Right lung (tissue), 5 donors: ENCODE results near the gene TXNDC15. TPM values are rescaled to one million over a fixed set of nuclear protein-coding genes. Genes with fewer than 3 reads are reported as not detected.

Source experiments
- DNase-seq, 2 donors: peaks; one replicate each; pipeline ENCODE4 v3.0.0-alpha.2; 2013
- polyA plus RNA-seq, 5 donors: library from polyadenylated mRNA; unstranded; fragments of 120-200 nt; gene quantifications; one replicate each; pipeline versions ENCODE4 v1.2.1 to v1.2.3, GENCODE V29; 2013; ENCODE audit warnings: inconsistent platforms in 1 of 5, low replicate concordance in 1 of 5; ENCODE audit not compliant: insufficient read length in 5 of 5, insufficient read depth in 1 of 5

TXNDC15 gene
- polyA plus RNA-seq, 5 donors, result 72.2 to 77.9 (median 77.6) TPM

GRCh38 chr5:134917070-134917815 lies 43.1 kb downstream of the TXNDC15 start:
- no peak for DNase-seq

- no peak for DNase-seq
Measured at GRCh38 chr5:134918861-134919260, 44.7 kb downstream of the TXNDC15 start.

- DNase-seq, result peak in 1 of 2 donors; percentile 2
Measured at GRCh38 chr5:134920848-134921575, 46.8 kb downstream of the TXNDC15 start.

- DNase-seq, result no peak
Measured at GRCh38 chr5:134932508-134932907, 58.3 kb downstream of the TXNDC15 start.

GRCh38 chr5:134934202-134934601 lies 60.0 kb downstream of the TXNDC15 start:
- no peak for DNase-seq

GRCh38 chr5:134935711-134936602 lies 61.8 kb downstream of the TXNDC15 start:
- no peak for DNase-seq

- no peak for DNase-seq
Measured at GRCh38 chr5:134937526-134937925, 63.4 kb downstream of the TXNDC15 start.

GRCh38 chr5:134938030-134938429 lies 63.9 kb downstream of the TXNDC15 start:
- no peak for DNase-seq

GRCh38 chr5:134939500-134939899 lies 65.3 kb downstream of the TXNDC15 start:
- no peak for DNase-seq

GRCh38 chr5:134943547-134943946 lies 69.4 kb downstream of the TXNDC15 start:
- no peak for DNase-seq

GRCh38 chr5:134944630-134945029 lies 70.5 kb downstream of the TXNDC15 start:
- no peak for DNase-seq

GRCh38 chr5:134945041-134945440 lies 70.9 kb downstream of the TXNDC15 start:
- no peak for DNase-seq

- no peak for DNase-seq
Measured at GRCh38 chr5:134948911-134949310, 74.7 kb downstream of the TXNDC15 start.

- no peak for DNase-seq
Measured at GRCh38 chr5:134949316-134949715, 75.1 kb downstream of the TXNDC15 start.

Other genes with a start within 250 kb of the TXNDC15 start
- gene SAR1B, start 241.5 kb upstream of the TXNDC15 start, polyA plus RNA-seq, result 10 to 100 TPM; 27.1 to 31.9 (median 28.5) TPM
- gene SEC24A, start 225.6 kb upstream of the TXNDC15 start, polyA plus RNA-seq, result 10 to 100 TPM; 15.7 to 23.7 (median 20.6) TPM
- 10 to 100 TPM; 59.9 to 77.5 (median 65.5) TPM for gene CAMLG, start 135.8 kb upstream of the TXNDC15 start, polyA plus RNA-seq
- 100 to 1,000 TPM in 1 of 5 donors, 10 to 100 TPM in 4; 56.6 to 104 (median 94.5) TPM for gene DDX46, start 115.6 kb upstream of the TXNDC15 start, polyA plus RNA-seq
- gene C5orf24, start 28.4 kb upstream of the TXNDC15 start, polyA plus RNA-seq, result 100 to 1,000 TPM in 1 of 5 donors, 10 to 100 TPM in 4; 64.3 to 109 (median 81.8) TPM
- 10 to 100 TPM; 10.8 to 16.1 (median 14.1) TPM for gene PCBD2, start 30.8 kb downstream of the TXNDC15 start, polyA plus RNA-seq
- 1 to 10 TPM in 1 of 5 donors, under 1 TPM in 4; 0.74 to 1.1 (median 0.89) TPM for gene CATSPER3, start 93.5 kb downstream of the TXNDC15 start, polyA plus RNA-seq
- 1 to 10 TPM in 2 of 5 donors, under 1 TPM in 3; 0.06 to 1.8 (median 0.42) TPM for gene PITX1, start 159.9 kb downstream of the TXNDC15 start, polyA plus RNA-seq